GM19397 (cell line): ENCODE results near the gene PDF.

Source experiments
- ATAC-seq: cut with Tn5 transposase; IDR thresholded peaks from one replicate; pipeline ENCODE4 v1.9.1; 2021; ENCODE audit warnings: mild to moderate bottlenecking, moderate library complexity; ENCODE audit not compliant: unreplicated experiment

PDF gene

DNA sequence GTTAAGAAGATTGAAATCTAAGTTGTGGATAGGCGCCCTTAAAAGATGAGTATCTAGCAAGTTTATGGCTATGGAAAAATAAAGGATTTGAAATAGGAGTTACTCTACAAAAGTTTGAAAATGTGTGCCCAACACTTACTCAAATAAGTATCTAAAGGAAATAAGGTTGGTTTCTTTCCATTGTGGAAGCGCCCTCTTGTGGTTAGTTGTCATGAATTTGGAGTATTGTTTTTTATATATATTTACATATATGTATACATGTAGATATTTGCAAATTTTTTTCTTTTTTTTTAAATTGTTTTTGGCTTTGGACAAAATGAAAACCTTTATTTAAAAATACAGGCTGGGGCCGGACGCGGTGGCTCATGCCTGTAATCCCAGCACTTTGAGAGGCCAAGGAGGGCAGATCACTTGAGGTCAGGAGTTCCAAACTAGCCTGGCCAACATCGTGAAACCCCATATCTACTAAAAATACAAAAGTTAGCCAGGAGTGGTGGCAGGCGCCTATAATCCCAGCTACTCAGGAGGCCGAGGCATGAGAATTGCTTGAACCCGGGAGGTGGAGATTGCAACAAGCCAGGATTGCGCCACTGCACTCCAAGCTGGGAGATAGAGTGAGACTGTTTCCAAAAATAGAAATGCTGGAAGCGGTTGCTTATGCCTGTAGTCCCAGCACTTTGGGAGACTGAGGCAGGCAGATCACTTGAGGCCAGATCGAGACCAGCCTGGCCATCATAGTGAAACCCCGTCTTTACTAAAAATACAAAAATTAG is 43.3 kb downstream of the PDF start:
- no peak for ATAC-seq

DNA sequence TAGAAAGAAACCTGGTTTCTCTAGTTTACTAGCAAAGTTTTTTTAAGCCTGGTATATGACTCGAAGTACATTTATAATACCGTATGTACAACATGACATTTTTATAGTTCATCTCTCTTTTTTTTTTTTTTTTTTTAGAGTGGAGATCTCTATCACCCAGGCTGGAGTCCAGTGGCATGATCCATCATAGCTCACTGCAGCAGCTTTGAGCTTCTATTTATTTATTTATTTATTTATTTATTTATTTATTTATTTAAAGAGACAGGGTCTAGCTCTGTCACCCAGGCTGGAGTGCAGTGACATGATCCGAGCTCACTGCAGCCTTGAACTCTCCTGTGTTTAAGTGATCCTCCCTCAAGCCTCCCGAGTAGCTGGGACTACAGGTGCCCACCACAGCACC is 45.1 kb downstream of the PDF start:
- no peak for ATAC-seq

DNA sequence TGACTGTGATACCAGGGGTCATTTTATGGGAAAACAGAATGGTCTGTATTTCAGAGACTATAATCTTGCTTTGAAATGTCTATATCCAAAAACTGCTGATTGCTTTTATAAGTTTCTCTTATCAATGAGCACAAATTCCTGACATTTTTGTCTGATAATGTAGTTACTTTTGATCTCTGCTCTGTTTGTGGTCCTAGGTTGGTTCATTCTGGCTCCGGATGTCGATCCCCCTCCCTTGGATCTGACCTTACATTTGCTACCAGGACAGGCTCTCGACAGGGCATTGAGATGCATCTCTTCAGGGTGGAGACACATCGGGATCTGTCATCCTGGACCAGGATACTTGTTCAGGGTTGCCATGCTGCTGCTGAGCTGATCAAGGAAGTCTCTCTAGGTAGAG is 46.5 kb downstream of the PDF start:
- no peak for ATAC-seq

DNA sequence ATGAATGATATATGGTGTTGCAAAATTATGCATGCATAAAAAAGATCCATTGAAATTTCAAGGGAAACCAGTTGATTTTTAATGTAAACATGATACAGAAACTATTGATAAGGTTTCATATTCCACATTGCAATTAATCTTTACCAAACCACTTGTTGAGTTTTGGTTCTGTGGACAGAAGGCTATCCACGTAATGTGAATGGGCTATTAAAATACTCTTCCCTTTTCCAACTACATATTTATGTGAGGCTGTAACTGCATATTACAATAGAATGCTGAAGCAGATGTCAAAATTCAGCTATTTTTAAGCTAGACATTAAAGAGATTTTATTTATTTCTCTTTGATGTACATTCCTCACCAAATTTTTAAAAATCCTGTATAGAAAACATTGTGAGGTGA is 53.0 kb downstream of the PDF start:
- no peak for ATAC-seq
